HepG2 (cell line): Measurements from ENCODE around the gene PLLP. TPM values are rescaled to one million over a fixed set of nuclear protein-coding genes. Genes with fewer than 3 reads are reported as not detected.

Source experiments
- ATAC-seq: fragments of 200-7000 bp; cut with Tn5 transposase; 3 replicates; pipeline ENCODE4 v1.9.1; 2020; ENCODE audit warnings: mild to moderate bottlenecking, moderate library complexity
- BruUV-seq: library from RNA; stranded (reverse); fragments of 400-500 nt; replicated peaks from 2 replicates; lab custom pipeline; 2021; lab: Mats Ljungman, UMichigan
- CTCF ChIA-PET: fragments of 300-600 bp; formaldehyde crosslinking; extraction: SDS; loops from one replicate; lab custom pipeline; 2021; ENCODE audit warnings: low total read pairs, inconsistent platforms, low intra/inter-chr PET ratio; lab: Yijun Ruan, JAX
- POLR2A ChIA-PET: fragments of 350-600 bp; sonication (Branson Sonifier 250); formaldehyde crosslinking; loops from one replicate; lab custom pipeline; 2020; ENCODE audit warnings: antibody characterized with exemption, inconsistent platforms; lab: Yijun Ruan, JAX
- DNase-seq: peaks from one replicate; pipeline ENCODE4 v3.0.0-alpha.2; 2015; ENCODE audit warnings: low spot score
- FAIRE-seq: peaks from 3 replicates; lab custom pipeline; 2011; peaks lifted over from hg19 to GRCh38; lab: Jason Lieb, UNC
- H2AFZ ChIP-seq: one replicate; pipeline ENCODE4 v1.6.1; 2011; ENCODE audit warnings: low read length, inconsistent platforms
- H3K27ac ChIP-seq: fragments of 300-600 bp; 3 replicates; pipeline ENCODE4 v1.8.0; 2011; ENCODE audit warnings: mixed run types, mild to moderate bottlenecking, mixed read lengths, low read length, inconsistent platforms; ENCODE audit not compliant: insufficient read depth; ENCODE audit errors: extremely low read length
- H3K27me3 ChIP-seq, 2 experiments: fragments of 200-600 bp in 1 of 2; 2 replicates in 1 of 2; 3 replicates in 1 of 2; pipeline versions ENCODE4 v1.6.0 to v1.8.0; 2011; ENCODE audit warnings: low read length in 2 of 2, mild to moderate bottlenecking in 2 of 2, moderate library complexity in 2 of 2, inconsistent platforms in 1 of 2; ENCODE audit not compliant: insufficient read depth in 2 of 2, control insufficient read depth in 1 of 2
- H3K36me3 ChIP-seq, 2 experiments: fragments of 200-600 bp in 1 of 2; replicated peaks in 1 of 2; 2 replicates in 1 of 2; 3 replicates in 1 of 2; pipeline versions ENCODE4 v1.5.1 to v1.8.0; 2011; ENCODE audit warnings: low read length in 2 of 2, inconsistent platforms in 1 of 2; ENCODE audit not compliant: insufficient read depth in 2 of 2, control insufficient read depth in 1 of 2
- H3K4me1 ChIP-seq: 2 replicates; pipeline ENCODE4 v1.5.1; 2012; ENCODE audit warnings: low read length, inconsistent platforms; ENCODE audit not compliant: insufficient read depth
- H3K4me2 ChIP-seq: 2 replicates; pipeline ENCODE4 v1.6.0; 2011; ENCODE audit warnings: low read depth, low read length, inconsistent platforms
- H3K4me3 ChIP-seq, 3 experiments: fragments of 200-600 bp in 1 of 3; sonication (generic), shearing (Covaris generic) in 1 of 3; replicated peaks in 1 of 3; 2 replicates each; pipeline ENCODE4 v1.5.1; 2011 to 2016; ENCODE audit warnings: low read length in 3 of 3, inconsistent platforms in 2 of 3, low read depth in 2 of 3, mild to moderate bottlenecking in 2 of 3, control low read depth in 1 of 3, mixed read lengths in 1 of 3; ENCODE audit not compliant: insufficient read depth in 1 of 3
- H3K79me2 ChIP-seq: one replicate; pipeline ENCODE4 v1.6.1; 2011; ENCODE audit warnings: low read length, inconsistent platforms; ENCODE audit not compliant: insufficient read depth
- H3K9ac ChIP-seq: 2 replicates; pipeline ENCODE4 v1.6.0; 2011; ENCODE audit warnings: mild to moderate bottlenecking, low read depth, low read length, inconsistent platforms; ENCODE audit not compliant: insufficient read depth
- H3K9me3 ChIP-seq: 2 replicates; pipeline ENCODE4 v1.5.1; 2012; ENCODE audit warnings: mild to moderate bottlenecking, low read length
- H4K20me1 ChIP-seq: 2 replicates; pipeline ENCODE4 v1.6.0; 2011; ENCODE audit warnings: inconsistent platforms, mild to moderate bottlenecking, low read length, moderate library complexity; ENCODE audit not compliant: insufficient read depth
- CEBPG ChIP-seq: IDR thresholded peaks from 2 replicates; pipeline ENCODE4 v1.6.1; 2016
- CHD4 ChIP-seq: fragments of 200-600 bp; sonication (generic); IDR thresholded peaks from 2 replicates; pipeline ENCODE4 v1.7.0; 2017; ENCODE audit warnings: mild to moderate bottlenecking, low read length, borderline replicate concordance
- GTF2F1 ChIP-seq: fragments of 150-350 bp; IDR thresholded peaks from 2 replicates; pipeline ENCODE4 v1.6.1; 2014; ENCODE audit warnings: low read length
- ISX ChIP-seq: sonication (generic); formaldehyde crosslinking; conservative IDR thresholded peaks from 2 replicates; pipeline ENCODE4 v1.5.0; 2020; ENCODE audit warnings: missing genetic modification reagents
- JUNB ChIP-seq: sonication (generic); formaldehyde crosslinking; IDR thresholded peaks from 2 replicates; pipeline ENCODE4 v1.8.0; 2022; ENCODE audit warnings: missing genetic modification reagents, mild to moderate bottlenecking, borderline replicate concordance
- SP140L ChIP-seq: sonication (generic); formaldehyde crosslinking; IDR thresholded peaks from 2 replicates; pipeline ENCODE4 v1.4.0; 2020; ENCODE audit warnings: missing genetic modification reagents, borderline replicate concordance
- ZNF18 ChIP-seq: sonication (generic); formaldehyde crosslinking; IDR thresholded peaks from 2 replicates; pipeline ENCODE4 v1.8.0; 2022; ENCODE audit warnings: mild to moderate bottlenecking, missing genetic modification reagents; ENCODE audit not compliant: insufficient replicate concordance
- ZNF232 ChIP-seq: sonication (generic); formaldehyde crosslinking; IDR thresholded peaks from 2 replicates; pipeline ENCODE4 v1.4.0; 2020; ENCODE audit warnings: missing genetic modification reagents, borderline replicate concordance
- ZNF282 ChIP-seq: fragments of 450-650 bp; IDR thresholded peaks from 2 replicates; pipeline ENCODE4 v1.6.1; 2018; ENCODE audit not compliant: partially characterized antibody
- ZNF574 ChIP-seq: sonication (generic); formaldehyde crosslinking; IDR thresholded peaks from 2 replicates; pipeline ENCODE4 v1.4.0; 2020; ENCODE audit warnings: missing genetic modification reagents
- WGBS: methylation state at CpG from one replicate; pipeline ENCODE4 v1.1.6; 2017; ENCODE audit warnings: low lambda C conversion rate; 5-methylcytosine and 5-hydroxymethylcytosine counted together
- in situ Hi-C: cut with HindIII; loops from 2 replicates; pipeline ENCODE4 v1.10.0; 2017; ENCODE audit warnings: low pct_unique_long_range_greater_than_20kb; ENCODE audit not compliant: extremely low pct_ligation_motif_present
- intact Hi-C: fragments of 100-400 bp; cut with micrococcal nuclease; formaldehyde crosslinking; loops from one replicate; pipeline ENCODE4 v1.10.0; 2022; ENCODE audit not compliant: unreplicated experiment
- polyA plus RNA-seq, 8 experiments: library from polyadenylated mRNA; depleted of rRNA in 3 of 8; stranded (reverse) in 7 of 8; unstranded in 1 of 8; fragments of >200 nt; fragmentation: Illumina TruSeq in 4 of 8; extraction: Trizol in 4 of 8; gene quantifications; 2 replicates each; pipeline versions ENCODE4 v1.2.1 to v1.2.3, GENCODE V29; 2011 to 2016; ENCODE audit warnings: low read depth in 4 of 8, missing spikeins in 1 of 8, mixed read lengths in 1 of 8; ENCODE audit not compliant: insufficient read depth in 1 of 8
- total RNA-seq, 5 experiments: library from RNA; depleted of rRNA; stranded (reverse); fragments of >200 nt; fragmentation: Illumina TruSeq; extraction: Trizol; gene quantifications; 2 replicates each; pipeline ENCODE4 v1.2.3, GENCODE V29; 2016; ENCODE audit warnings: low read depth in 1 of 5
- TF ChIP-seq, protein P1 (sequence below): sonication (generic); formaldehyde crosslinking; IDR thresholded peaks from 2 replicates; pipeline ENCODE4 v1.5.0; 2020; ENCODE audit warnings: missing genetic modification reagents

The PLLP gene
- total and polyA plus RNA-seq, 2 of the 13 experiments (the other 11 are each of a cell fraction or from before 2014, with no cell fraction given) = 60.6 to 127 TPM

- no peak for ATAC-seq
- Histone ChIP-seq H3K9ac (no peak overlapping the region), H3K4me2 (no peak overlapping the region), H3K79me2 (no peaks in the 10 kb centered on the region), H3K4me3 (no peak overlapping the region), H2AFZ (no peak overlapping the region)
- no peak for TF ChIP-seq SP140L (CRISPR knock-in tag)
- TF ChIP-seq CHD4 = no peak
- TF ChIP-seq, all 625 proteins: peak for 0
- 97% methylated on average over 10 of the region's 10 CpGs for WGBS
- H4K20me1 ChIP-seq = no peaks in the 10 kb centered on the region
- no peak for DNase-seq
- peaks cover 30 to 60% of the 10 kb centered on the region in 2 experiments for H3K36me3 ChIP-seq
- ChIA-PET CTCF (interaction anchor here (0.6 kb wide), 1 partner anchor 24 kb away, joined by 3 read pairs; no protein-coding TSS in a partner anchor), POLR2A (interaction anchor here (1.6 kb wide), 1 partner anchor 10 kb away, joined by 10 read pairs; the partner anchor contains the start of gene ARL2BP)
- no peaks in the 10 kb centered on the region for H3K9me3 ChIP-seq
- no peak for FAIRE-seq
- in situ Hi-C loops = no loop called here
- no peak overlapping the region for H3K27ac ChIP-seq
- no TSS peak for BruUV-seq
- no peaks in the 10 kb centered on the region for H3K27me3 ChIP-seq
- peaks cover 23% of the 10 kb centered on the region for H3K4me1 ChIP-seq
- intact Hi-C loops = no loop called here
Measured at GRCh38 chr16:57255686-57256415, 28.6 kb downstream of the PLLP start.

DNA sequence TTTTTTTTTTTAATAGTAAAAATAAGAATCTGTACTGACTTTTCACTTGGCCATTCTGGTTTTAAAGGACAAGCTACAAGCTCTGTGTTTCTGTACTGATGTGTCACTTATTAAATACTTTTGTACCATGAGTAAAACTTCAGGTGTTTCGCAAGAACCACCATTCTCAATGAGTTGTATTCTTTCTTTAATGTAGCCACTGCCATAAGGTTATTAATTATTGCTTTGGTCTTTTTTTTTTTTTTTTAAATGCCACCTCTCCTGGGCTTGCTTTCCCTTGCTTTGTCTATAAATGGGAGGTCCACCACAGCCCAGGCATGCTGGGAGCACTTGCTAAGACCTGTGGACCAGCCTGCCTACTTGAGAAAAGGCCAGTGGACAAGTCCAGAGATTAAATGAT is 31.0 kb downstream of the PLLP start:
- Histone ChIP-seq H3K9ac (no peak overlapping the region), H3K9me3 (no peaks in the 10 kb centered on the region), H3K27ac (peak overlapping the region; percentile 53), H3K4me3 (no peak overlapping the region), H4K20me1 (no peaks in the 10 kb centered on the region), H3K4me2 (0 out of 2 replicates have a peak overlapping the region, but pooled peaks have one; percentile 23), H3K27me3 (no peaks in the 10 kb centered on the region), H3K4me1 (peaks cover 23% of the 10 kb centered on the region), H3K79me2 (no peaks in the 10 kb centered on the region), H3K36me3 (peaks cover 29 to 55% of the 10 kb centered on the region in 2 experiments), H2AFZ (no peak overlapping the region)
- ChIA-PET CTCF (no interaction called here), POLR2A (interaction anchor here (0.8 to 2.8 kb wide), 5 partner anchors 8 to 119 kb away, joined by 3 to 20 read pairs (median 11); partner anchors contain the start of genes ARL2BP, CX3CL1, PSME3IP1 and RSPRY1)
- DNase-seq = peak; percentile 34
- intact Hi-C loops = loop anchor here (2.0 kb wide), 1 partner anchor 15 kb away; no protein-coding TSS in a partner anchor
- in situ Hi-C loops = no loop called here
- BruUV-seq = no TSS peak
- WGBS = 97% methylated on average over 1 of the region's 1 CpG
- no peak for ATAC-seq
- FAIRE-seq = peak; percentile 67
- TF ChIP-seq ISX = no peak
- TF ChIP-seq ZNF574 (CRISPR knock-in tag) = no peak
- no peak for TF ChIP-seq ZNF282
- TF ChIP-seq ZNF18 (CRISPR knock-in tag) = no peak
- peak; percentile 88 for TF ChIP-seq CEBPG (CRISPR knock-in tag)
- no peak for TF ChIP-seq GTF2F1
- TF ChIP-seq JUNB (CRISPR knock-in tag) = no peak
- TF ChIP-seq, protein P1, sequence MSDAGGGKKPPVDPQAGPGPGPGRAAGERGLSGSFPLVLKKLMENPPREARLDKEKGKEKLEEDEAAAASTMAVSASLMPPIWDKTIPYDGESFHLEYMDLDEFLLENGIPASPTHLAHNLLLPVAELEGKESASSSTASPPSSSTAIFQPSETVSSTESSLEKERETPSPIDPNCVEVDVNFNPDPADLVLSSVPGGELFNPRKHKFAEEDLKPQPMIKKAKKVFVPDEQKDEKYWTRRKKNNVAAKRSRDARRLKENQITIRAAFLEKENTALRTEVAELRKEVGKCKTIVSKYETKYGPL = no peak
- no peak for TF ChIP-seq ZNF232
